ENCODE results near the gene SELENOF. TPM values are rescaled to one million over a fixed set of nuclear protein-coding genes. Genes with fewer than 3 reads are reported as not detected.

SELENOF gene
- total RNA-seq, 1 experiment from 2014 or later = 175 TPM

- TF ChIP-seq CTCF (IDR thresholded peaks at IDR 0.05 in 2 of 3, conservative IDR thresholded peaks at IDR 0.05 in 1 of 3; ENCODE audit: borderline replicate concordance in 1 of 3, insufficient read depth in 1 of 3, low read depth in 2 of 3, low read length in 2 of 3) = no peak
Measured at GRCh38 chr1:86960548-86960947, 46.6 kb upstream of the SELENOF start (continued).

GRCh38 chr1:86957221-86957620, 43.3 kb upstream of the SELENOF start:
- POLR2A ChIA-PET = no interaction called here

GRCh38 chr1:86956221-86956620, 42.3 kb upstream of the SELENOF start:
- H3K27ac ChIP-seq (ENCODE audit: low read depth, low read length) = no peak overlapping the region
- no peaks in the 10 kb centered on the region for H3K9me2 ChIP-seq (ENCODE audit: insufficient read depth)
- H4K20me1 ChIP-seq (ENCODE audit: insufficient read depth) = no peaks in the 10 kb centered on the region
- no peak for DNase-seq (ENCODE audit: low read depth, low spot score)
- no peaks in the 10 kb centered on the region for H3K4me1 ChIP-seq (ENCODE audit: control insufficient read depth in 1 of 2, insufficient read depth in 2 of 2, low read length in 2 of 2)
- H3K4me3 ChIP-seq (replicated peaks in 1 of 2; ENCODE audit: low read depth in 1 of 2, low read length in 2 of 2) = no peak overlapping the region
- no peaks in the 10 kb centered on the region for H3K9me3 ChIP-seq (ENCODE audit: control insufficient read depth in 1 of 2, insufficient read depth in 1 of 2, low read depth in 1 of 2, low read length in 2 of 2)
- CTCF ChIA-PET = interaction anchor here (1.5 kb wide), 1 partner anchor 9 kb away, joined by 4 read pairs; no protein-coding TSS in a partner anchor
- no peaks in the 10 kb centered on the region for H3K27me3 ChIP-seq (ENCODE audit: insufficient read depth, low read length)
- H2AFZ ChIP-seq (ENCODE audit: low read depth, low read length, poor library complexity, severe bottlenecking) = no peak overlapping the region
- H3K9ac ChIP-seq (ENCODE audit: low read length) = no peak overlapping the region
- no TSS peak for BruUV-seq (replicated peaks)
- intact Hi-C loops (cut with micrococcal nuclease) = no loop called here
- H3K4me2 ChIP-seq (ENCODE audit: low read length) = no peak overlapping the region
- peaks cover 11% of the 10 kb centered on the region for H3K79me2 ChIP-seq (ENCODE audit: insufficient read depth, low read length)
- RAD21 ChIA-PET (ENCODE audit: low non-redundant PET in 1 of 2, low total read pairs in 2 of 2, uncharacterized antibody in 2 of 2, unreplicated experiment in 2 of 2) = no interaction called here
- ATAC-seq = no peak
- H3K36me3 ChIP-seq (ENCODE audit: control insufficient read depth in 1 of 2, insufficient read depth in 2 of 2, low read length in 2 of 2) = no peaks in the 10 kb centered on the region
- POLR2A ChIA-PET = no interaction called here
- TF ChIP-seq CBX3 (IDR thresholded peaks at IDR 0.05; ENCODE audit: low read depth) (no peak), EZH2phosphoT487 (IDR thresholded peaks at IDR 0.05; ENCODE audit: borderline replicate concordance) (no peak), YY1 (IDR thresholded peaks at IDR 0.05; ENCODE audit: extremely low read depth, insufficient replicate concordance, low read depth, low read length) (no peak), ZBTB33 (IDR thresholded peaks at IDR 0.05; ENCODE audit: extremely low read depth, insufficient replicate concordance, low read length) (no peak), ZNF274 (IDR thresholded peaks at IDR 0.05; ENCODE audit: low read depth, low read length) (no peak), POLR2A (IDR thresholded peaks at IDR 0.05; ENCODE audit: borderline replicate concordance, extremely low read depth, insufficient read depth, insufficient read length) (no peak), EZH2 (IDR thresholded peaks at IDR 0.05) (no peak), JUND (IDR thresholded peaks at IDR 0.05) (no peak), SRF (IDR thresholded peaks at IDR 0.05; ENCODE audit: low read depth) (no peak), SP1 (IDR thresholded peaks at IDR 0.05; ENCODE audit: low read depth) (no peak), MAX (IDR thresholded peaks at IDR 0.05) (no peak), EGR1 (IDR thresholded peaks at IDR 0.05; ENCODE audit: low read depth) (no peak)

More at GRCh38 chr1:86957221-86957620, 43.3 kb upstream of the SELENOF start:
- Histone ChIP-seq H3K4me3 (replicated peaks in 1 of 2; ENCODE audit: low read depth in 1 of 2, low read length in 2 of 2) (no peak overlapping the region), H3K4me2 (ENCODE audit: low read length) (no peak overlapping the region), H3K9me3 (ENCODE audit: control insufficient read depth in 1 of 2, insufficient read depth in 1 of 2, low read depth in 1 of 2, low read length in 2 of 2) (no peaks in the 10 kb centered on the region), H3K4me1 (ENCODE audit: control insufficient read depth in 1 of 2, insufficient read depth in 2 of 2, low read length in 2 of 2) (no peaks in the 10 kb centered on the region), H3K36me3 (ENCODE audit: control insufficient read depth in 1 of 2, insufficient read depth in 2 of 2, low read length in 2 of 2) (no peaks in the 10 kb centered on the region), H2AFZ (ENCODE audit: low read depth, low read length, poor library complexity, severe bottlenecking) (no peak overlapping the region), H4K20me1 (ENCODE audit: insufficient read depth) (no peaks in the 10 kb centered on the region), H3K27me3 (ENCODE audit: insufficient read depth, low read length) (no peaks in the 10 kb centered on the region), H3K9ac (ENCODE audit: low read length) (no peak overlapping the region), H3K27ac (ENCODE audit: low read depth, low read length) (no peak overlapping the region), H3K9me2 (ENCODE audit: insufficient read depth) (no peaks in the 10 kb centered on the region), H3K79me2 (ENCODE audit: insufficient read depth, low read length) (peaks cover 5% of the 10 kb centered on the region; the same call in 1 of the 2 replicates)
- no peak for DNase-seq (ENCODE audit: low read depth, low spot score)
- no peak for ATAC-seq
- intact Hi-C loops (cut with micrococcal nuclease) = no loop called here
- no TSS peak for BruUV-seq (replicated peaks)
- no peak for TF ChIP-seq TCF7L2 (IDR thresholded peaks at IDR 0.05; ENCODE audit: borderline replicate concordance, extremely low read depth, insufficient read depth, insufficient read length)
- ChIA-PET RAD21 (ENCODE audit: low non-redundant PET in 1 of 2, low total read pairs in 2 of 2, uncharacterized antibody in 2 of 2, unreplicated experiment in 2 of 2) (no interaction called here), CTCF (interaction anchor here (1.2 kb wide), 1 partner anchor 176 kb away, joined by 4 read pairs; no protein-coding TSS in a partner anchor)
